ENCODE data around the gene BEND5.

GRCh38 chr1:48761411-48761810, 15.3 kb downstream of the BEND5 start:
- no peak for TF ChIP-seq CTCF (IDR thresholded peaks at IDR 0.05)
- TF ChIP-seq POLR2A (IDR thresholded peaks at IDR 0.05) = no peak
